Prostate gland (tissue), 2 donors: ENCODE measurements around the gene CD209. TPM values are rescaled to one million over a fixed set of nuclear protein-coding genes. Genes with fewer than 3 reads are reported as not detected.

Experiments used
- DNase-seq: peaks from one replicate; pipeline ENCODE4 v3.0.0-alpha.2; 2019; ENCODE audit warnings: low spot score
- H3K27ac ChIP-seq, 2 donors: fragments of 200-600 bp; sonication (generic); 2 replicates each; pipeline ENCODE4 v1.5.1; 2017 to 2019
- H3K27me3 ChIP-seq: fragments of 200-600 bp; sonication (generic); replicated peaks from 2 replicates; pipeline ENCODE4 v1.5.1; 2019; ENCODE audit not compliant: insufficient read depth
- H3K36me3 ChIP-seq, 2 donors: fragments of 200-600 bp; sonication (generic); 1 replicate in 1 of 2; 2 replicates in 1 of 2; pipeline versions ENCODE4 v1.5.1 to v1.8.1; 2017 to 2019
- H3K4me1 ChIP-seq: fragments of 200-600 bp; sonication (generic); replicated peaks from 2 replicates; pipeline ENCODE4 v1.5.1; 2019
- H3K4me3 ChIP-seq, 2 donors: fragments of 200-600 bp; sonication (generic); 2 replicates each; pipeline ENCODE4 v1.5.1; 2017 to 2019
- H3K9me3 ChIP-seq: fragments of 200-600 bp; sonication (generic); 2 replicates; pipeline ENCODE4 v1.5.1; 2017
- CTCF ChIP-seq, 4 experiments: fragments of 200-600 bp in 2 of 4; fragments of 450-650 bp in 2 of 4; sonication (generic) in 2 of 4; IDR thresholded peaks; 1 replicate in 3 of 4; 2 replicates in 1 of 4; pipeline ENCODE4 v1.5.1; 2016 to 2019; ENCODE audit warnings: antibody characterized with exemption in 4 of 4, mild to moderate bottlenecking in 2 of 4, moderate library complexity in 2 of 4
- POLR2A ChIP-seq: fragments of 450-650 bp; IDR thresholded peaks from one replicate; pipeline ENCODE4 v1.6.1; 2016; ENCODE audit warnings: antibody characterized with exemption, mild to moderate bottlenecking
- POLR2AphosphoS5 ChIP-seq: sonication (generic); formaldehyde crosslinking; IDR thresholded peaks from one replicate; pipeline ENCODE4 v1.6.1; 2017; ENCODE audit warnings: antibody characterized with exemption
- WGBS: methylation state at CpG from one replicate; pipeline ENCODE4 v1.1.5; 2018; 5-methylcytosine and 5-hydroxymethylcytosine counted together
- intact Hi-C: fragments of 100-400 bp; cut with DNase I; formaldehyde crosslinking; loops from one replicate; pipeline ENCODE4 v1.14.2; 2022
- total RNA-seq, 2 donors: library from RNA; depleted of rRNA; stranded (reverse); fragments of >200 nt; gene quantifications; one replicate each; pipeline ENCODE4 v1.1.0, GENCODE V29; 2016

Gene CD209
- total RNA-seq, 2 donors from 2014 or later = 0.97 to 1.2 TPM

GRCh38 chr19:7739211-7739755, 8.1 kb downstream of the CD209 start:
- Histone ChIP-seq H3K36me3 (no peaks in the 10 kb centered on the region), H3K9me3 (no peaks in the 10 kb centered on the region), H3K27me3 (no peaks in the 10 kb centered on the region), H3K4me1 (no peaks in the 10 kb centered on the region), H3K27ac (no peak overlapping the region), H3K4me3 (no peak overlapping the region)
- DNase-seq = no peak
- TF ChIP-seq POLR2AphosphoS5 = no peak
- no peak for TF ChIP-seq CTCF (IDR thresholded peaks at IDR 0.05)
- TF ChIP-seq POLR2A = no peak
- 55% methylated on average over 2 of the region's 2 CpGs for WGBS
- intact Hi-C loops = no loop called here

GRCh38 chr19:7738023-7738422, 9.3 kb downstream of the CD209 start:
- DNase-seq = no peak
- intact Hi-C loops = no loop called here
- Histone ChIP-seq H3K4me3 (no peak overlapping the region), H3K27me3 (no peaks in the 10 kb centered on the region), H3K27ac (no peak overlapping the region), H3K9me3 (no peaks in the 10 kb centered on the region), H3K4me1 (no peaks in the 10 kb centered on the region), H3K36me3 (no peaks in the 10 kb centered on the region)
- 71% methylated on average over 7 of the region's 7 CpGs for WGBS
- no peak for TF ChIP-seq POLR2A
- no peak for TF ChIP-seq POLR2AphosphoS5
- no peak for TF ChIP-seq CTCF (IDR thresholded peaks at IDR 0.05)

- WGBS = 79% methylated on average over 11 of the region's 11 CpGs
- H3K27ac ChIP-seq = no peak overlapping the region
- no peak for DNase-seq
- H3K4me1 ChIP-seq = no peaks in the 10 kb centered on the region
- TF ChIP-seq POLR2A (no peak), CTCF (IDR thresholded peaks at IDR 0.05) (no peak), POLR2AphosphoS5 (no peak)
- no peak overlapping the region for H3K4me3 ChIP-seq
- H3K9me3 ChIP-seq = no peaks in the 10 kb centered on the region
- no peaks in the 10 kb centered on the region for H3K27me3 ChIP-seq
- no peaks in the 10 kb centered on the region for H3K36me3 ChIP-seq
- intact Hi-C loops = no loop called here
Measured at GRCh38 chr19:7737215-7737614, 10.1 kb downstream of the CD209 start.

- H3K27ac ChIP-seq = no peak overlapping the region
- TF ChIP-seq CTCF (IDR thresholded peaks at IDR 0.05) = no peak
- no peak for TF ChIP-seq POLR2AphosphoS5
- TF ChIP-seq POLR2A = no peak
- no peaks in the 10 kb centered on the region for H3K36me3 ChIP-seq
- no peaks in the 10 kb centered on the region for H3K9me3 ChIP-seq
- DNase-seq = no peak
- no peaks in the 10 kb centered on the region for H3K4me1 ChIP-seq
- intact Hi-C loops = no loop called here
- no peak overlapping the region for H3K4me3 ChIP-seq
- 92% methylated on average over 1 of the region's 1 CpG for WGBS
- H3K27me3 ChIP-seq = peaks cover 2% of the 10 kb centered on the region
Measured at GRCh38 chr19:7736148-7736547, 11.2 kb downstream of the CD209 start.
